ENCODE measurements around the gene TMEM134.
A peak's percentile ranks its signal among the peaks of the same experiment; 100 is the strongest.

TMEM134 gene

DNA sequence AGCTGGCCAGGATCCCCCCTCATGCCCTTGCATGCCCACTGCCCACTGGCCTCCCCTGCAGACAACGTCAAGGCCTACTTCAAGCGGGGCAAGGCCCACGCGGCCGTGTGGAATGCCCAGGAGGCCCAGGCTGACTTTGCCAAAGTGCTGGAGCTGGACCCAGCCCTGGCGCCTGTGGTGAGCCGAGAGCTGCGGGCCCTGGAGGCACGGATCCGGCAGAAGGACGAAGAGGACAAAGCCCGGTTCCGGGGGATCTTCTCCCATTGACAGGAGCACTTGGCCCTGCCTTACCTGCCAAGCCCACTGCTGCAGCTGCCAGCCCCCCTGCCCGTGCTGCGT, 21.6 kb upstream of the TMEM134 start:
- Histone ChIP-seq H3K9me3 (ENCODE audit: low read length) (no peaks in the 10 kb centered on the region), H3K27ac (ENCODE audit: low read depth, low read length, poor library complexity, severe bottlenecking) (no peak overlapping the region), H4K20me1 (ENCODE audit: insufficient read depth, low read length) (no peaks in the 10 kb centered on the region), H3K27me3 (ENCODE audit: insufficient read depth, low read length) (no peaks in the 10 kb centered on the region), H3K4me3 (ENCODE audit: low read depth, low read length, poor library complexity, severe bottlenecking) (no peak overlapping the region), H2AFZ (ENCODE audit: low read length) (no peak overlapping the region), H3F3A (ENCODE audit: insufficient read depth, low read length) (no peaks in the 10 kb centered on the region), H3K79me2 (ENCODE audit: insufficient read depth, low read length) (no peaks in the 10 kb centered on the region), H3K4me2 (ENCODE audit: low read length) (no peak overlapping the region), H3K36me3 (ENCODE audit: insufficient read depth, low read length) (peaks cover 65% of the 10 kb centered on the region; the same call in 1 of the 2 replicates), H3K4me1 (ENCODE audit: insufficient read depth, low read length, severe bottlenecking) (peaks cover 19% of the 10 kb centered on the region), H3K9ac (ENCODE audit: low read length) (no peak overlapping the region), H3K9me2 (ENCODE audit: low read depth, low read length) (no peaks in the 10 kb centered on the region)
- TF ChIP-seq, protein P1, sequence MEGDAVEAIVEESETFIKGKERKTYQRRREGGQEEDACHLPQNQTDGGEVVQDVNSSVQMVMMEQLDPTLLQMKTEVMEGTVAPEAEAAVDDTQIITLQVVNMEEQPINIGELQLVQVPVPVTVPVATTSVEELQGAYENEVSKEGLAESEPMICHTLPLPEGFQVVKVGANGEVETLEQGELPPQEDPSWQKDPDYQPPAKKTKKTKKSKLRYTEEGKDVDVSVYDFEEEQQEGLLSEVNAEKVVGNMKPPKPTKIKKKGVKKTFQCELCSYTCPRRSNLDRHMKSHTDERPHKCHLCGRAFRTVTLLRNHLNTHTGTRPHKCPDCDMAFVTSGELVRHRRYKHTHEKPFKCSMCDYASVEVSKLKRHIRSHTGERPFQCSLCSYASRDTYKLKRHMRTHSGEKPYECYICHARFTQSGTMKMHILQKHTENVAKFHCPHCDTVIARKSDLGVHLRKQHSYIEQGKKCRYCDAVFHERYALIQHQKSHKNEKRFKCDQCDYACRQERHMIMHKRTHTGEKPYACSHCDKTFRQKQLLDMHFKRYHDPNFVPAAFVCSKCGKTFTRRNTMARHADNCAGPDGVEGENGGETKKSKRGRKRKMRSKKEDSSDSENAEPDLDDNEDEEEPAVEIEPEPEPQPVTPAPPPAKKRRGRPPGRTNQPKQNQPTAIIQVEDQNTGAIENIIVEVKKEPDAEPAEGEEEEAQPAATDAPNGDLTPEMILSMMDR (IDR thresholded peaks at IDR 0.05; ENCODE audit: low read length): no peak
- no peak for TF ChIP-seq EZH2 (IDR thresholded peaks at IDR 0.05; ENCODE audit: borderline replicate concordance, low read length)

DNA sequence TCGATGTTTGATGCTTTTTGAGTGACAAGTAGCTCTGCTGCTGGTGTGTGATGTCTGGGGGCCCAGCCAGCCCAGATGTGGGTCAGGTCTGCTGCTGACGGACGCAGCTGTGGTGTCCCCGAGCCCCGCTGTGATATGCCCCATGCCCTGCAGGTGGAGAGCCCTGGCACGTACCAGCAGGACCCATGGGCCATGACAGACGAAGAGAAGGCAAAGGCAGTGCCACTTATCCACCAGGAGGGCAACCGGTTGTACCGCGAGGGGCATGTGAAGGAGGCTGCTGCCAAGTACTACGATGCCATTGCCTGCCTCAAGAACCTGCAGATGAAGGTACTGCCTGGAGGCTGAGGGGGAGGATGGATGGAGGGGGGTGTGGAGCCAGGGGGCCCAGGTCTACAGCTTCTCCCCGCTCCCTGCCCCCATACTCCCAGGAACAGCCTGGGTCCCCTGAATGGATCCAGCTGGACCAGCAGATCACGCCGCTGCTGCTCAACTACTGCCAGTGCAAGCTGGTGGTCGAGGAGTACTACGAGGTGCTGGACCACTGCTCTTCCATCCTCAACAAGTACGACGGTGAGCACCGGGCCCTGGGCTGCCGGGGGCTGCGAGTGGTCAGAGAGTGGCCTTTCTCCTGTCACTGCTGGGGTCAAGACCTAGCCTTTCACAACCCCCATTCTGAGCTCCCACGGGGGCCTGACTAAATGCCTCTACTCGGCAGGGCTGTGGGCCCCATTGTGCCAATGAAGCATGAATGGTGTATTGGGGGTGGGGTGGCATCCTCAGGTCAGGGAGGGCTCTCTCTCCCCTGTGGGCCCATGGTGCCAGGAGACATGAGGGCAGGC, 21.1 kb upstream of the TMEM134 start:
- TF ChIP-seq EZH2 (IDR thresholded peaks at IDR 0.05; ENCODE audit: borderline replicate concordance, low read length): no peak
- TF ChIP-seq, protein P1 (IDR thresholded peaks at IDR 0.05; ENCODE audit: low read length): no peak
- Histone ChIP-seq H3K9me3 (ENCODE audit: low read length) (no peaks in the 10 kb centered on the region), H3K36me3 (ENCODE audit: insufficient read depth, low read length) (peaks cover 63% of the 10 kb centered on the region; the same call in 1 of the 2 replicates), H3K4me3 (ENCODE audit: low read depth, low read length, poor library complexity, severe bottlenecking) (no peak overlapping the region), H2AFZ (ENCODE audit: low read length) (no peak overlapping the region), H3K9ac (ENCODE audit: low read length) (no peak overlapping the region), H3K27ac (ENCODE audit: low read depth, low read length, poor library complexity, severe bottlenecking) (peak overlapping the region; percentile 33), H3K9me2 (ENCODE audit: low read depth, low read length) (no peaks in the 10 kb centered on the region), H3K79me2 (ENCODE audit: insufficient read depth, low read length) (no peaks in the 10 kb centered on the region), H3K4me2 (ENCODE audit: low read length) (no peak overlapping the region), H4K20me1 (ENCODE audit: insufficient read depth, low read length) (no peaks in the 10 kb centered on the region), H3K4me1 (ENCODE audit: insufficient read depth, low read length, severe bottlenecking) (peaks cover 25% of the 10 kb centered on the region), H3K27me3 (ENCODE audit: insufficient read depth, low read length) (no peaks in the 10 kb centered on the region), H3F3A (ENCODE audit: insufficient read depth, low read length) (0 out of 2 replicates have a peak, but pooled peaks cover 2% of the 10 kb centered on the region)

DNA sequence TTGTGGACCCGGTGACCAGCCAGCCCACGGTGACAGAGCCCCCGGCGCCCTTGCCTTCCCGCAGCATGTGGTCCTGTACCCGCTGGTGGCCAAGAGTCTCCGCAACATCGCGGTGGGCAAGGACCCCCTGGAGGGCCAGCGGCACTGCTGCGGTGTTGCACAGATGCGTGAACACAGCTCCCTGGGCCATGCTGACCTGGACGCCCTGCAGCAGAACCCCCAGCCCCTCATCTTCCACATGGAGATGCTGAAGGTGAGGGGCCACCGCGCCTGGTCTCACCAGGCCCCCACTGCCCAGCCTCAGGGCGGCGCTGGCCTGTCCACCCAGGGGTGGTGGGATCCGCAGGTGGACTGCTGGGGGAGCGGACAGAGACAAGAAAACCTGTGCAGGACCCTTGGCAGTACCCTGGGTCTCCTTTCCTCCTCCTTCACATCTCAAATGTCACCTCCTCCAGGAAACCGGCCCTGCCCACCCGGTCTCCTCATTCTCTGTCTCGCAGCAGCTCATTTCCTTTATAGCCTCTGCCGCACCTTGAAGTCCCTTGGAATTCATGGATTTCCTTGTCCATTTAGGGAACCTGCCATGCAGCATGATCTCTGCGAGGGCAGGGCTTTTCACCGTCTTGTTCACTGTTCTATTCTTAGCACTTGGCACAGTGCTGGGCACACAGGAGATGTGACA, 20.3 kb upstream of the TMEM134 start:
- no peak overlapping the region for H3K4me2 ChIP-seq (ENCODE audit: low read length)
- H3K9me2 ChIP-seq (ENCODE audit: low read depth, low read length): no peaks in the 10 kb centered on the region
- no peaks in the 10 kb centered on the region for H4K20me1 ChIP-seq (ENCODE audit: insufficient read depth, low read length)
- H3K9ac ChIP-seq (ENCODE audit: low read length): no peak overlapping the region
- H2AFZ ChIP-seq (ENCODE audit: low read length): no peak overlapping the region
- H3K27me3 ChIP-seq (ENCODE audit: insufficient read depth, low read length): no peaks in the 10 kb centered on the region
- H3K9me3 ChIP-seq (ENCODE audit: low read length): no peaks in the 10 kb centered on the region
- peaks cover 59% of the 10 kb centered on the region; the same call in 1 of the 2 replicates for H3K36me3 ChIP-seq (ENCODE audit: insufficient read depth, low read length)
- H3K79me2 ChIP-seq (ENCODE audit: insufficient read depth, low read length): no peaks in the 10 kb centered on the region
- H3F3A ChIP-seq (ENCODE audit: insufficient read depth, low read length): 0 out of 2 replicates have a peak, but pooled peaks cover 2% of the 10 kb centered on the region
- TF ChIP-seq EZH2 (IDR thresholded peaks at IDR 0.05; ENCODE audit: borderline replicate concordance, low read length): no peak
- TF ChIP-seq, protein P1 (IDR thresholded peaks at IDR 0.05; ENCODE audit: low read length): no peak
- H3K4me1 ChIP-seq (ENCODE audit: insufficient read depth, low read length, severe bottlenecking): peaks cover 33% of the 10 kb centered on the region
- no peak overlapping the region for H3K4me3 ChIP-seq (ENCODE audit: low read depth, low read length, poor library complexity, severe bottlenecking)
- peak overlapping the region; percentile 33 for H3K27ac ChIP-seq (ENCODE audit: low read depth, low read length, poor library complexity, severe bottlenecking)
